ENCODE measurements around the gene OR5B3. TPM values are rescaled to one million over a fixed set of nuclear protein-coding genes. Genes with fewer than 3 reads are reported as not detected.

Gene OR5B3
- total and polyA plus RNA-seq, 2 donors (not counting 1 experiment from before 2014, with no cell fraction given) = not detected

GRCh38 chr11:58434217-58434616 lies 27.5 kb upstream of the OR5B3 start:
- no peak overlapping the region for H3K27ac ChIP-seq (ENCODE audit: insufficient read depth, low read length)
- H3K9me3 ChIP-seq (ENCODE audit: control insufficient read depth, insufficient read depth, low read depth, low read length) = no peaks in the 10 kb centered on the region

GRCh38 chr11:58433638-58434203 lies 27.0 kb upstream of the OR5B3 start:
- Histone ChIP-seq H3K27ac (ENCODE audit: insufficient read depth, low read length) (no peak overlapping the region), H4K20me1 (ENCODE audit: control insufficient read depth, extremely low read depth, insufficient read depth, low read length) (no peaks in the 10 kb centered on the region), H3K9me3 (ENCODE audit: control insufficient read depth, insufficient read depth, low read depth, low read length) (no peaks in the 10 kb centered on the region), H3K9ac (ENCODE audit: insufficient read depth, low read length) (no peak overlapping the region), H3K79me2 (ENCODE audit: control insufficient read depth, insufficient read depth, low read length) (no peaks in the 10 kb centered on the region), H3K36me3 (ENCODE audit: control insufficient read depth, insufficient read depth, low read length) (no peaks in the 10 kb centered on the region), H3K4me2 (ENCODE audit: extremely low read depth, insufficient read depth, low read length) (no peak overlapping the region), H3K4me1 (ENCODE audit: control insufficient read depth, extremely low read depth, insufficient read depth, low read length) (no peaks in the 10 kb centered on the region), H2AFZ (ENCODE audit: low read length) (no peak overlapping the region), H3K27me3 (ENCODE audit: control insufficient read depth, insufficient read depth, low read length) (no peaks in the 10 kb centered on the region), H3K4me3 (replicated peaks in 1 of 4; ENCODE audit: control extremely low read depth in 1 of 4, insufficient read depth in 1 of 4, low read depth in 3 of 4, low read length in 4 of 4) (no peak overlapping the region)
- TF ChIP-seq CTCF (conservative IDR thresholded peaks at IDR 0.05 in 1 of 2, IDR thresholded peaks at IDR 0.05 in 1 of 2; ENCODE audit: low read depth in 1 of 2, low read length in 2 of 2) (no peak), EZH2 (IDR thresholded peaks at IDR 0.05; ENCODE audit: low read length, missing control alignments) (no peak)
- no peak for DNase-seq (ENCODE audit: low read depth in 2 of 2)

More at GRCh38 chr11:58434217-58434616, 27.5 kb upstream of the OR5B3 start:
- Histone ChIP-seq H3K4me2 (ENCODE audit: extremely low read depth, insufficient read depth, low read length) (no peak overlapping the region), H4K20me1 (ENCODE audit: control insufficient read depth, extremely low read depth, insufficient read depth, low read length) (no peaks in the 10 kb centered on the region), H3K4me3 (replicated peaks in 1 of 4; ENCODE audit: control extremely low read depth in 1 of 4, insufficient read depth in 1 of 4, low read depth in 3 of 4, low read length in 4 of 4) (no peak overlapping the region), H3K79me2 (ENCODE audit: control insufficient read depth, insufficient read depth, low read length) (no peaks in the 10 kb centered on the region), H3K36me3 (ENCODE audit: control insufficient read depth, insufficient read depth, low read length) (no peaks in the 10 kb centered on the region), H2AFZ (ENCODE audit: low read length) (no peak overlapping the region), H3K4me1 (ENCODE audit: control insufficient read depth, extremely low read depth, insufficient read depth, low read length) (no peaks in the 10 kb centered on the region), H3K27me3 (ENCODE audit: control insufficient read depth, insufficient read depth, low read length) (no peaks in the 10 kb centered on the region), H3K9ac (ENCODE audit: insufficient read depth, low read length) (no peak overlapping the region)
- no peak for DNase-seq (ENCODE audit: low read depth in 2 of 2)
- TF ChIP-seq EZH2 (IDR thresholded peaks at IDR 0.05; ENCODE audit: low read length, missing control alignments) = no peak
- TF ChIP-seq CTCF (conservative IDR thresholded peaks at IDR 0.05 in 1 of 2, IDR thresholded peaks at IDR 0.05 in 1 of 2; ENCODE audit: low read depth in 1 of 2, low read length in 2 of 2) = no peak

- Histone ChIP-seq H3K9me3 (ENCODE audit: control insufficient read depth, insufficient read depth, low read depth, low read length) (no peaks in the 10 kb centered on the region), H3K79me2 (ENCODE audit: control insufficient read depth, insufficient read depth, low read length) (no peaks in the 10 kb centered on the region), H4K20me1 (ENCODE audit: control insufficient read depth, extremely low read depth, insufficient read depth, low read length) (no peaks in the 10 kb centered on the region), H3K27ac (ENCODE audit: insufficient read depth, low read length) (no peak overlapping the region), H3K36me3 (ENCODE audit: control insufficient read depth, insufficient read depth, low read length) (no peaks in the 10 kb centered on the region), H3K27me3 (ENCODE audit: control insufficient read depth, insufficient read depth, low read length) (no peaks in the 10 kb centered on the region), H3K4me3 (replicated peaks in 1 of 4; ENCODE audit: control extremely low read depth in 1 of 4, insufficient read depth in 1 of 4, low read depth in 3 of 4, low read length in 4 of 4) (no peak overlapping the region), H3K9ac (ENCODE audit: insufficient read depth, low read length) (no peak overlapping the region), H2AFZ (ENCODE audit: low read length) (no peak overlapping the region), H3K4me1 (ENCODE audit: control insufficient read depth, extremely low read depth, insufficient read depth, low read length) (no peaks in the 10 kb centered on the region), H3K4me2 (ENCODE audit: extremely low read depth, insufficient read depth, low read length) (no peak overlapping the region)
- no peak for DNase-seq (ENCODE audit: low read depth in 2 of 2)
- no peak for TF ChIP-seq EZH2 (IDR thresholded peaks at IDR 0.05; ENCODE audit: low read length, missing control alignments)
- TF ChIP-seq CTCF (conservative IDR thresholded peaks at IDR 0.05 in 1 of 2, IDR thresholded peaks at IDR 0.05 in 1 of 2; ENCODE audit: low read depth in 1 of 2, low read length in 2 of 2) = no peak
These were observed 22.6 kb upstream of the OR5B3 start for GRCh38 chr11:58429273-58429672.

Measured in fibroblast of lung (primary cell).